ENCODE data around the gene SAG.

The SAG gene

GRCh38 chr2:233380995-233381637, 73.5 kb downstream of the SAG start:
- DNase-seq (ENCODE audit: low read depth), result no peak

GRCh38 chr2:233381638-233381995, 74.0 kb downstream of the SAG start:
- DNase-seq (ENCODE audit: low read depth), result no peak

- DNase-seq (ENCODE audit: low read depth), result no peak
Observed at GRCh38 chr2:233384015-233384414, 76.4 kb downstream of the SAG start.

GRCh38 chr2:233384811-233385488, 77.3 kb downstream of the SAG start:
- no peak for DNase-seq (ENCODE audit: low read depth)

GRCh38 chr2:233385489-233386044, 78.0 kb downstream of the SAG start:
- no peak for DNase-seq (ENCODE audit: low read depth)

- DNase-seq (ENCODE audit: low read depth), result no peak
Observed at GRCh38 chr2:233386382-233387041, 78.9 kb downstream of the SAG start.

- no peak for DNase-seq (ENCODE audit: low read depth)
Observed at GRCh38 chr2:233387225-233387624, 79.6 kb downstream of the SAG start.

- no peak for DNase-seq (ENCODE audit: low read depth)
Observed at GRCh38 chr2:233387667-233388528, 80.3 kb downstream of the SAG start.

- no peak for DNase-seq (ENCODE audit: low read depth)
Observed at GRCh38 chr2:233389601-233390125, 82.0 kb downstream of the SAG start.

- DNase-seq (ENCODE audit: low read depth), result no peak
Observed at GRCh38 chr2:233395687-233396086, 88.1 kb downstream of the SAG start.
